ENCODE data around the gene ANO2. TPM values are rescaled to one million over a fixed set of nuclear protein-coding genes. Genes with fewer than 3 reads are reported as not detected.
A peak's percentile ranks its signal among the peaks of the same experiment; 100 is the strongest.

Gene ANO2
- total RNA-seq, 2 donors from 2014 or later = 14.3 to 28.5 TPM

GRCh38 chr12:5624486-5625272, 320.4 kb downstream of the ANO2 start:
- H3K36me3 Mint-ChIP-seq (ENCODE audit: low read depth) = peaks cover 2% of the 10 kb centered on the region

GRCh38 chr12:5623411-5623810, 321.6 kb downstream of the ANO2 start:
- no peak overlapping the region for H3K4me3 ChIP-seq (ENCODE audit: low read length)
- H3K27ac Mint-ChIP-seq = peak overlapping the region; percentile 6
- H3K9ac ChIP-seq (ENCODE audit: extremely low read depth, low read length, poor library complexity, severe bottlenecking) = no peak overlapping the region
- peaks cover 11% of the 10 kb centered on the region for H3K4me1 Mint-ChIP-seq
- H3K4me3 Mint-ChIP-seq = no peak overlapping the region
- DNase-seq = peak; percentile 68
- H3K9me3 Mint-ChIP-seq = no peaks in the 10 kb centered on the region
- peaks cover 1% of the 10 kb centered on the region for H3K27me3 Mint-ChIP-seq (ENCODE audit: insufficient read depth)
- WGBS, 2 experiments (ENCODE audit: insufficient coverage in 1 of 2, insufficient read length in 1 of 2) = 83 to 89% methylated on average over 7 of the region's 7 CpGs
- no peaks in the 10 kb centered on the region for H3K36me3 ChIP-seq (ENCODE audit: control insufficient read depth, insufficient read depth, low read length)
- TF ChIP-seq CTCF (conservative IDR thresholded peaks at IDR 0.05) = peak; percentile 46
- H3K27ac ChIP-seq (ENCODE audit: low read depth, low read length) = no peak overlapping the region
- no peaks in the 10 kb centered on the region for H3K27me3 ChIP-seq (ENCODE audit: control insufficient read depth, insufficient read depth, low read length, poor library complexity, severe bottlenecking)
- peaks cover under 1% of the 10 kb centered on the region for H3K36me3 Mint-ChIP-seq (ENCODE audit: low read depth)
- H3K9me3 ChIP-seq (ENCODE audit: control insufficient read depth, low read length) = no peaks in the 10 kb centered on the region
- H3K4me1 ChIP-seq (ENCODE audit: control insufficient read depth, insufficient read depth, low read length) = peaks cover 5% of the 10 kb centered on the region

More at GRCh38 chr12:5624486-5625272, 320.4 kb downstream of the ANO2 start:
- 93 to 95% methylated on average over 10 to 13 of the region's 13 CpGs for WGBS, 2 experiments (ENCODE audit: insufficient coverage in 1 of 2, insufficient read length in 1 of 2)
- Mint-ChIP-seq H3K27me3 (ENCODE audit: insufficient read depth) (peaks cover 2% of the 10 kb centered on the region), H3K4me1 (peaks cover 11% of the 10 kb centered on the region), H3K9me3 (no peaks in the 10 kb centered on the region), H3K27ac (no peak overlapping the region), H3K4me3 (no peak overlapping the region)
- Histone ChIP-seq H3K27ac (ENCODE audit: low read depth, low read length) (no peak overlapping the region), H3K36me3 (ENCODE audit: control insufficient read depth, insufficient read depth, low read length) (no peaks in the 10 kb centered on the region), H3K4me1 (ENCODE audit: control insufficient read depth, insufficient read depth, low read length) (peaks cover 5% of the 10 kb centered on the region), H3K27me3 (ENCODE audit: control insufficient read depth, insufficient read depth, low read length, poor library complexity, severe bottlenecking) (no peaks in the 10 kb centered on the region), H3K9me3 (ENCODE audit: control insufficient read depth, low read length) (no peaks in the 10 kb centered on the region), H3K9ac (ENCODE audit: extremely low read depth, low read length, poor library complexity, severe bottlenecking) (no peak overlapping the region), H3K4me3 (ENCODE audit: low read length) (no peak overlapping the region)
- no peak for TF ChIP-seq CTCF (conservative IDR thresholded peaks at IDR 0.05)
- peak; percentile 43 for DNase-seq

GRCh38 chr12:5622280-5622679, 322.8 kb downstream of the ANO2 start:
- peak; percentile 44 for DNase-seq
- H3K27me3 ChIP-seq (ENCODE audit: control insufficient read depth, insufficient read depth, low read length, poor library complexity, severe bottlenecking) = no peaks in the 10 kb centered on the region
- H3K9ac ChIP-seq (ENCODE audit: extremely low read depth, low read length, poor library complexity, severe bottlenecking) = no peak overlapping the region
- Mint-ChIP-seq H3K4me1 (peaks cover 11% of the 10 kb centered on the region), H3K36me3 (ENCODE audit: low read depth) (no peaks in the 10 kb centered on the region), H3K4me3 (no peak overlapping the region), H3K9me3 (no peaks in the 10 kb centered on the region), H3K27me3 (ENCODE audit: insufficient read depth) (peaks cover 1% of the 10 kb centered on the region), H3K27ac (no peak overlapping the region)
- WGBS, 2 experiments (ENCODE audit: insufficient coverage in 1 of 2, insufficient read length in 1 of 2) = 90 to 100% methylated on average over 2 to 3 of the region's 3 CpGs
- H3K36me3 ChIP-seq (ENCODE audit: control insufficient read depth, insufficient read depth, low read length) = no peaks in the 10 kb centered on the region
- no peaks in the 10 kb centered on the region for H3K9me3 ChIP-seq (ENCODE audit: control insufficient read depth, low read length)
- H3K27ac ChIP-seq (ENCODE audit: low read depth, low read length) = no peak overlapping the region
- no peak for TF ChIP-seq CTCF (conservative IDR thresholded peaks at IDR 0.05)
- no peak overlapping the region for H3K4me3 ChIP-seq (ENCODE audit: low read length)
- H3K4me1 ChIP-seq (ENCODE audit: control insufficient read depth, insufficient read depth, low read length) = peaks cover 5% of the 10 kb centered on the region

Data from endodermal cell (in vitro differentiated cells).